H1 (cell line): ENCODE results near the gene FSIP1. TPM values are rescaled to one million over a fixed set of nuclear protein-coding genes. Genes with fewer than 3 reads are reported as not detected.

ENCODE experiments used
- BACH1 ChIP-seq: IDR thresholded peaks from 2 replicates; pipeline ENCODE4 v1.6.1; 2012; ENCODE audit warnings: low read length, improper control_type of control experiment
- GTF2F1 ChIP-seq: IDR thresholded peaks from 2 replicates; pipeline ENCODE4 v1.6.1; 2012; ENCODE audit warnings: low read depth, low read length, improper control_type of control experiment, borderline replicate concordance
- POLR2A ChIP-seq, 2 experiments: IDR thresholded peaks; 1 replicate in 1 of 2; 2 replicates in 1 of 2; pipeline ENCODE4 v1.6.1; 2011; ENCODE audit warnings: low read depth in 2 of 2, low read length in 2 of 2, mild to moderate bottlenecking in 2 of 2; ENCODE audit errors: control extremely low read depth in 1 of 2
- SIN3A ChIP-seq, 2 experiments: IDR thresholded peaks in 1 of 2; conservative IDR thresholded peaks in 1 of 2; 2 replicates each; pipeline ENCODE4 v1.6.1; 2011 to 2012; ENCODE audit warnings: low read length in 2 of 2, improper control_type of control experiment in 1 of 2, low read depth in 1 of 2, mild to moderate bottlenecking in 1 of 2
- SIRT6 ChIP-seq: IDR thresholded peaks from one replicate; pipeline ENCODE4 v1.7.1; 2012; ENCODE audit warnings: low read length, inconsistent platforms
- SP4 ChIP-seq: IDR thresholded peaks from 2 replicates; pipeline ENCODE4 v1.6.1; 2012; ENCODE audit warnings: low read length, inconsistent platforms
- polyA plus RNA-seq, 7 experiments: library from polyadenylated mRNA; depleted of rRNA in 3 of 7; stranded (reverse) in 5 of 7; unstranded in 2 of 7; fragments of >200 nt in 5 of 7; fragments of 200-250 nt in 2 of 7; gene quantifications; 1 replicate in 5 of 7; 2 replicates in 1 of 7; 4 replicates in 1 of 7; pipeline versions ENCODE4 v1.2.1 to v1.2.3, GENCODE V29; 2011 to 2013; ENCODE audit warnings: missing spikeins in 2 of 7, mixed read lengths in 2 of 7
- total RNA-seq: library from RNA; stranded (reverse); fragmentation: NEBNext Ultra II Directional; extraction: Animal tissue kit (Norgen Biotek cat#: 25700); gene quantifications from 2 replicates; pipeline ENCODE4 v1.2.1, GENCODE V29; 2021

Gene FSIP1
- total and polyA plus RNA-seq, 2 of the 8 experiments (the other 6 are each of a cell fraction or from before 2014, with no cell fraction given) = 0.18 to 1.3 TPM

- TF ChIP-seq GTF2F1 (no peak), SIN3A (conservative IDR thresholded peaks at IDR 0.05 in 1 of 2, IDR thresholded peaks at IDR 0.05 in 1 of 2; ENCODE audit: low read depth in 1 of 2, low read length in 2 of 2) (no peak), SP4 (no peak), BACH1 (no peak), SIRT6 (no peak), POLR2A (IDR thresholded peaks at IDR 0.05; ENCODE audit: control extremely low read depth in 1 of 2, low read depth in 2 of 2, low read length in 2 of 2) (no peak)
Measured at GRCh38 chr15:39599871-39600270, 182.8 kb downstream of the FSIP1 start (continued).
